Measurements from ENCODE around the gene CDAN1.
"Not testable (repeated sequence)": the region's sequence is repeated elsewhere in the genome, so short reads cannot be mapped to it uniquely, and the experiment has no call there.

Gene CDAN1

DNA sequence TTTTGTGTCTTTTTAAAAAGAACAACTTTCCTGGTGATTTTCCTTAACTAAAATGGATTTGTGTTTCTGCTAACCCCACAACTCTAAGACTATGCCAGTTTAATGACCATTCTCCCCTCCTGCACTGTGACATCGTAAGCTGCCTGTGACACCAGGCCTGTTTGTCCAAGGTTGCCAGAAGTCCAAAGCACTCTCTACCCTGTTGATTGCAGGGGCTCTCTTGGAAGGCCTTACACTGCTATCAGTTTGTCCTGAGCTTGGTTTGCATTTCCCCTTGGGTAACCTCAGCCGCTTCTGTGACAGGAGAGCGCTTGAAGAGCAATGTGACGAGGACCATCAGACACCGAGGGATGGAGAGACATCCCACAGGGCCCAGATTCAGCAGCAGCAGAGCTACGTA lies 55.8 kb downstream of the CDAN1 start:
- TF ChIP-seq, protein P1, sequence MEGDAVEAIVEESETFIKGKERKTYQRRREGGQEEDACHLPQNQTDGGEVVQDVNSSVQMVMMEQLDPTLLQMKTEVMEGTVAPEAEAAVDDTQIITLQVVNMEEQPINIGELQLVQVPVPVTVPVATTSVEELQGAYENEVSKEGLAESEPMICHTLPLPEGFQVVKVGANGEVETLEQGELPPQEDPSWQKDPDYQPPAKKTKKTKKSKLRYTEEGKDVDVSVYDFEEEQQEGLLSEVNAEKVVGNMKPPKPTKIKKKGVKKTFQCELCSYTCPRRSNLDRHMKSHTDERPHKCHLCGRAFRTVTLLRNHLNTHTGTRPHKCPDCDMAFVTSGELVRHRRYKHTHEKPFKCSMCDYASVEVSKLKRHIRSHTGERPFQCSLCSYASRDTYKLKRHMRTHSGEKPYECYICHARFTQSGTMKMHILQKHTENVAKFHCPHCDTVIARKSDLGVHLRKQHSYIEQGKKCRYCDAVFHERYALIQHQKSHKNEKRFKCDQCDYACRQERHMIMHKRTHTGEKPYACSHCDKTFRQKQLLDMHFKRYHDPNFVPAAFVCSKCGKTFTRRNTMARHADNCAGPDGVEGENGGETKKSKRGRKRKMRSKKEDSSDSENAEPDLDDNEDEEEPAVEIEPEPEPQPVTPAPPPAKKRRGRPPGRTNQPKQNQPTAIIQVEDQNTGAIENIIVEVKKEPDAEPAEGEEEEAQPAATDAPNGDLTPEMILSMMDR (IDR thresholded peaks at IDR 0.05; ENCODE audit: insufficient read depth, low read length, poor library complexity, severe bottlenecking), result no peak
- TF ChIP-seq EZH2phosphoT487 (conservative IDR thresholded peaks at IDR 0.05; ENCODE audit: low read length), result no peak
- Histone ChIP-seq H3K79me2 (ENCODE audit: insufficient read depth, low read length) (no peaks in the 10 kb centered on the region), H3K9me3 (ENCODE audit: insufficient read depth, low read length) (no peaks in the 10 kb centered on the region), H3K4me3 (ENCODE audit: insufficient read depth, low read length, poor library complexity, severe bottlenecking) (no peak overlapping the region), H3K27ac (ENCODE audit: low read depth, low read length) (no peak overlapping the region), H3K4me2 (ENCODE audit: low read depth, low read length, poor library complexity, severe bottlenecking) (no peak overlapping the region), H3K9ac (ENCODE audit: low read length) (no peak overlapping the region), H3K27me3 (ENCODE audit: low read length) (no peaks in the 10 kb centered on the region), H3F3A (ENCODE audit: insufficient read depth) (no peaks in the 10 kb centered on the region), H4K20me1 (ENCODE audit: low read depth, low read length) (no peaks in the 10 kb centered on the region), H3K9me2 (replicated peaks; ENCODE audit: insufficient read depth, low read length) (no peaks in the 10 kb centered on the region), H2AFZ (ENCODE audit: low read depth, low read length, severe bottlenecking) (no peak overlapping the region), H3K36me3 (ENCODE audit: low read length) (no peaks in the 10 kb centered on the region)

DNA sequence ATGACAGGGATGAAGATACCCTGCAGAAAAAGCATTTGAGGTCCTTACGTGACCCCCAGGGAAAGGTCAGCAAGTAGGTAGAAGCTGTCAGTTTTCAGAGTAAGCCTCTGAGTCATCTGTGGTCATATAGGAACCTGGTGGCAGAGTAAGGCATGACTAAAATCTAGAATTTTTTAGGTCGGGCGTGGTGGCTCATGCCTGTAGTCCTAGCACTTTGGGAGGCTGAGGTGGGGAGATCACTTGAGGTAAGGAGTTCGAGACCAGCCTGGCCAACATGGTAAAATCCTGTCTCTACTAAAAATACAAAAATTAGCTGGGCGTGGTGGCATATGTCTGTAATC lies 56.8 kb downstream of the CDAN1 start:
- H3K9me2 ChIP-seq (replicated peaks; ENCODE audit: insufficient read depth, low read length); H3K9me3 ChIP-seq (ENCODE audit: insufficient read depth, low read length); H3K9ac ChIP-seq (ENCODE audit: low read length); H3K4me3 ChIP-seq (ENCODE audit: insufficient read depth, low read length, poor library complexity, severe bottlenecking); H3K36me3 ChIP-seq (ENCODE audit: low read length); H3K79me2 ChIP-seq (ENCODE audit: insufficient read depth, low read length); H3F3A ChIP-seq (ENCODE audit: insufficient read depth); H3K4me2 ChIP-seq (ENCODE audit: low read depth, low read length, poor library complexity, severe bottlenecking); H3K27ac ChIP-seq (ENCODE audit: low read depth, low read length); H3K27me3 ChIP-seq (ENCODE audit: low read length); H2AFZ ChIP-seq (ENCODE audit: low read depth, low read length, severe bottlenecking); H4K20me1 ChIP-seq (ENCODE audit: low read depth, low read length): not testable (repeated sequence)

DNA sequence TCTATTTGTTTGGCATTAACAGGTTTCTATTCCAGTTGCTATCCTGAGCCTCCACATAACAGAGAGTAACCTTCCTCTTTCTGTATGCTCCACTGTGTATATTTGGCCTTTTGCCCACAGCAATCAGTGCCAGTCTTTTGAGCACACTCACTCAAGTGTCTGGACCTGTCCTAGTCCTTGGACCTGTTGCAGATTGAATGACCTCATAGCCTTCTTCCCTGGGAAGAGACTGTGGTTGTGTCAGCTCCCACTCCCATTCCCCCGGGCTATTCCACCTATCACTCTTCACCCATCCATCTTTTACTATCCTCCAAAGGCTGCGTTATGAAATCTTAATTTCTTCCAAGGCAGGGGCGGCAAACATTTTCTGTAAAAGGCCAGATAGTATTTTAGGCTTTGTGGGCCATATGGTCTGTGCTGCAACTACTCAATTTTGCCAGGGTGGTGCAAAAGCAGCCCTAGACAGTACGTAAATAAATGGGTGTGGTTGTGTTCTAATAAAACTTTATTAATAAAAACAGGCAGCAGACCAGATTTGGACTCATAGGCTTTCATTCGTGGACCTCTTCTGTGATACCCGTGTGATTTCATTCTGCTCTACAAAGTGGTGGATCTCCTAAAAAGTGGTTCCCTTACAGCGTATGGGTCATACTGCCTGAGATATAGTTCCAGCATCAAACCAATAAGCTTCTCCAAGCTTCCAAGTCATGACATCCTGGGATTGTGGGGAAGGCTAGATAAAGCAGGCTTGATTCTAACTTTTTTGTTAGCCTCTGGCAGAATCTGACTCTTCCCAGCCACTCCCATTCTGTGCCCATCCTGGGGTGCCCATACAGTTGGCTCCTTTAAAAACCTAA lies 57.4 kb downstream of the CDAN1 start:
- Histone ChIP-seq H3K27ac (ENCODE audit: low read depth, low read length) (no peak overlapping the region), H4K20me1 (ENCODE audit: low read depth, low read length) (no peaks in the 10 kb centered on the region), H3K27me3 (ENCODE audit: low read length) (no peaks in the 10 kb centered on the region), H3K9me2 (replicated peaks; ENCODE audit: insufficient read depth, low read length) (no peaks in the 10 kb centered on the region), H3K79me2 (ENCODE audit: insufficient read depth, low read length) (no peaks in the 10 kb centered on the region), H3K9ac (ENCODE audit: low read length) (no peak overlapping the region), H3F3A (ENCODE audit: insufficient read depth) (no peaks in the 10 kb centered on the region), H3K4me3 (ENCODE audit: insufficient read depth, low read length, poor library complexity, severe bottlenecking) (no peak overlapping the region), H3K36me3 (ENCODE audit: low read length) (no peaks in the 10 kb centered on the region), H3K4me2 (ENCODE audit: low read depth, low read length, poor library complexity, severe bottlenecking) (no peak overlapping the region), H3K9me3 (ENCODE audit: insufficient read depth, low read length) (no peaks in the 10 kb centered on the region), H2AFZ (ENCODE audit: low read depth, low read length, severe bottlenecking) (no peak overlapping the region)
- no peak for TF ChIP-seq EZH2phosphoT487 (conservative IDR thresholded peaks at IDR 0.05; ENCODE audit: low read length)
- TF ChIP-seq, protein P1 (IDR thresholded peaks at IDR 0.05; ENCODE audit: insufficient read depth, low read length, poor library complexity, severe bottlenecking), result no peak

DNA sequence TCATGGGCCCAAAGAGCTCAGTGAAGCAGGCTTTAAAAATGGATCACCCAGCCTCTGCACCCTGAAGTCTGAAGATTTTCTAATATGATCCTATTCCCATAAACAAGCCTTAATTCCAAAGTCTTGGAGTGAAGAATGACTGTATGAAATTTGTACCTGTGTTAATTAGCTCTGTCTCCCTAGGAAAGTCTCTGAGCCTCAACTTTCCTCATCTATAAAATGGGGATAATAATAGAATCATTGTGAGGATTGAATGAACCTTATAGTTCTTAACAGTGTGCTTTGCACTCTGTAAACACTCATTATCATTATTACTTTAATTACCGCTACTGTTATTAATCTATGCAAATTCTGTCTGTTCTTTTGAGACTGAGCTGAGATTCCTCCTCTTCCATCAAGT lies 61.9 kb downstream of the CDAN1 start:
- Histone ChIP-seq H3K79me2 (ENCODE audit: insufficient read depth, low read length) (no peaks in the 10 kb centered on the region), H3K4me3 (ENCODE audit: insufficient read depth, low read length, poor library complexity, severe bottlenecking) (no peak overlapping the region), H3K27me3 (ENCODE audit: low read length) (no peaks in the 10 kb centered on the region), H3K9ac (ENCODE audit: low read length) (no peak overlapping the region), H4K20me1 (ENCODE audit: low read depth, low read length) (no peaks in the 10 kb centered on the region), H3K36me3 (ENCODE audit: low read length) (no peaks in the 10 kb centered on the region), H3K27ac (ENCODE audit: low read depth, low read length) (no peak overlapping the region), H3K9me2 (replicated peaks; ENCODE audit: insufficient read depth, low read length) (no peaks in the 10 kb centered on the region), H3F3A (ENCODE audit: insufficient read depth) (no peaks in the 10 kb centered on the region), H3K9me3 (ENCODE audit: insufficient read depth, low read length) (no peaks in the 10 kb centered on the region), H2AFZ (ENCODE audit: low read depth, low read length, severe bottlenecking) (no peak overlapping the region), H3K4me2 (ENCODE audit: low read depth, low read length, poor library complexity, severe bottlenecking) (no peak overlapping the region)
- TF ChIP-seq, protein P1 (IDR thresholded peaks at IDR 0.05; ENCODE audit: insufficient read depth, low read length, poor library complexity, severe bottlenecking), result no peak
- TF ChIP-seq EZH2phosphoT487 (conservative IDR thresholded peaks at IDR 0.05; ENCODE audit: low read length), result no peak
